Left ventricle myocardium superior (tissue), 1 donor: Measurements from ENCODE around the gene UBE2F. TPM values are rescaled to one million over a fixed set of nuclear protein-coding genes. Genes with fewer than 3 reads are reported as not detected.

Experiments
- ATAC-seq: fragments of 200-7000 bp; cut with Tn5 transposase; one replicate; pipeline ENCODE4 v1.9.1; 2020; ENCODE audit warnings: mild to moderate bottlenecking, moderate library complexity
- DNase-seq: peaks from one replicate; pipeline ENCODE4 v3.0.0-alpha.2; 2020
- intact Hi-C: fragments of 100-400 bp; cut with micrococcal nuclease; formaldehyde crosslinking; loops from one replicate; pipeline ENCODE4 v1.11.0; 2022
- total RNA-seq: library from RNA; stranded (reverse); fragmentation: NEBNext Ultra II Directional; extraction: Animal tissue kit (Norgen Biotek cat#: 25700); gene quantifications from one replicate; pipeline ENCODE4 v1.2.1, GENCODE V29; 2021
- donor health status: DM: no; HTN: yes; CAD: no; lungs with severe emphysema.

Gene UBE2F
- total RNA-seq, 1 donor from 2014 or later: 67.7 TPM

DNA sequence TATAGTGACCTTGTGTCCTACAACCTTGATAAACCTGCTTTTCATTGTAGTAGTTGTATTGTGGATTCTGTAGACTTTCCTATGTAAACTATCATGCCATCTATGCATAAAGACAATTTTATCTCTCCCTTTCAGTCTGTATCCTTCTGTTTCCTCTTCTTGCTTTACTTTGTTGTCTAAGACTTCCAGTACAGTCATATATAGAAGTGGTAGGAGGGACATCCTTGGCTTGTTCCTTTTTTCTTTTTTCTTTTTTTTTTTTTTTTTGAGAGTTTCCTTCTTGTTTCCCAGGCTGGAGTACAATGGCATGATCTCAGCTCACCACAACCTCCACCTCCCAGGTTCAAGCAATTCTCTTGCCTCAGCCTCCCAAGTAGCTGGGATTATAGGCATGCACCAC lies 39.7 kb downstream of the UBE2F start:
- intact Hi-C loops: no loop called here
- ATAC-seq (no peak), DNase-seq (no peak)

DNA sequence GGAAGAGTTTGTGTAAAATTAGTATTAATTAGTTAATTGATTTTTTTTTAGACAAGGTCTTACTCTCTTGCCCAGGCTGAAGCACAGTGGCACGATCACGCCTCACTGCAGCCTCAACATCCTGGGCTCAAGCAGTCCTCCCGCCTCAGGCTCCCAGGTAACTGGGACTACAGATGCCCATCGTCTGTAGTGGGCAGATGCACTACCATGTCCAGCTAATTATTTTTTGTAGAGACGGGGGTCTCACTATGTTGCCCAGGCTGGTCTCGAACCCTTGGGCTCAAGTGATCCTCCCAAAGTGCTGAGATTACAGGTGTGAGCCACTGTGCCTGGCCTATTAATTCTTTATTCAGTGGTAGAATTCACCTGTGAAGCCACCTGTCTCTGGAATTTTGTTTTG lies 41.1 kb downstream of the UBE2F start:
- DNase-seq: no peak
- no peak for ATAC-seq
- intact Hi-C loops: no loop called here

DNA sequence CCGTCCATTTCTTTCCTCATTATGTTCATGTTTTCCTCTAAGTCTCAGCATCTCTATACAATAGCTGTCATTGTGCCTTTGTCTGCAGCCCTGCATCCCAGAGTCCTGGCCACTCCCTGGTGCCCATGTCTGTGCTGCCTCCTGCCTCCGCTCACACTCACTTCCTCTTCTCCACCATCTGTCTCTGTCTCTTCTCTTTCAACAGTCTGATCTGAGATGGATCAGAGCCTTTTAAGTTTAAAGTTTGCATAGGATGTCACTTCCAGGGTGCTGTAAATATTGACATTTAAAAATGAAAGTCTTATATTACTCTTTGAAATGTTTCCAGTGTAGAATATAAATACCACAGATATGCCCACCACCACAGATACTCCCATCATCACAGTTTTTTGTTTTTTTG lies 42.7 kb downstream of the UBE2F start:
- no peak for ATAC-seq
- DNase-seq: no peak
- intact Hi-C loops: no loop called here

DNA sequence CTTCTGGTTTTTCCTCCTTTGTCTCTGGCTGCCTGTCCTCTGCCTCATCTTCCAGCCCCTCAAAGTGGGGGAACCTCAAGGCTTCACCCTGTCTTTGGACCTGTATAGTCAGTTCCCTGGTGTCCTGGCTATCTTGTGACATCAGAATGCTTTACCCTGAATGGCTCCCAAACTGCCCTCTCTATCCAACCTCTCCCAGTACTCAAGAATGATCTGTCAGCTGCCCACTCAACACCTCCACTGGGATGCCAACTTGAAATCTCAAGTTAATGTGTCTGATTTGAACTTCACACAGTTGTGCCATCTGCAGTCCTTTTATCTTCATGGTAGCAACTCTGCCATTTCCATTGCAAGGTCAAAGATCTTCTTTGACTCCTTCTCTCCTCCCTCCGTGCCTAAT lies 43.8 kb downstream of the UBE2F start:
- peak; percentile 62 for ATAC-seq
- DNase-seq: no peak
- intact Hi-C loops: no loop called here

DNA sequence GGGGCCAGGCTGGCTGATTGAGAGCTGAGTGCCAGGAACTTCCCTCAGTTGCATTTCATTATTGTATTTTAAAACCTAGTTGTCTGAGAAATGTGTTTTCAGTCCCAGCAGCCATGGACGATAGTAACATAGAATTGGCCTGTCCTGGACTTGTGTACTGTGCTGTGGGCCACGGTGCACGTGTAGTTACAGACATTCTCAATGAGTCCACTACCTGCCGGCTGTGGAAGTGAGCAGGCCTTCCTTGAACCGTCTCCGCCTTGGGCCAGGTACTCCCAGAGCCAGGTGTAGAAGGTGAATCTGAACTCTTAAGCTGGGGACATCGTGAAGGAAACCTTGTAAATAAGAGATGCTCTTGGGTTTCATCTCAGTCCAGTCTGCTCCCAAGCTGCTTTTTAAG lies 47.0 kb downstream of the UBE2F start:
- DNase-seq (no peak), ATAC-seq (no peak)
- intact Hi-C loops: no loop called here

DNA sequence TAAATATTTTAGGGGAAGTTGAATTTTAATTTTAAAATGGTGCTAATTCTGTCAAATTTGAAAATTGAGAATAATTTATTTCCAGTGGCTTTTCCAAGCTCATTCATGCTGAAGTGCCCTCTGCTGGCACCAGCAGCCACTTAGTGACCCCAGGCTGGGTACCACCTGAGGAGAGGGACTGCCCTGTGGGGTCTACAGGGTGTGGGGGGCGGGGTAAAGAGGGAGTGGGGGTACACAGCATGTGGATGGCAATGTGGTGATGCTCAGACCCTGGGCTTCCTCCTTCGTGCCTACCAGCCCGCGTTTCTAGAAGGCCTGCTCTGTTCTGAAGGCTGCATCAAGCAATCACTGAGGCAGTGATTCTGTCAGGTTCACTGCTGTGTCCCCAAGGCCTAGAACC lies 48.9 kb downstream of the UBE2F start:
- intact Hi-C loops: no loop called here
- ATAC-seq: no peak
- no peak for DNase-seq

DNA sequence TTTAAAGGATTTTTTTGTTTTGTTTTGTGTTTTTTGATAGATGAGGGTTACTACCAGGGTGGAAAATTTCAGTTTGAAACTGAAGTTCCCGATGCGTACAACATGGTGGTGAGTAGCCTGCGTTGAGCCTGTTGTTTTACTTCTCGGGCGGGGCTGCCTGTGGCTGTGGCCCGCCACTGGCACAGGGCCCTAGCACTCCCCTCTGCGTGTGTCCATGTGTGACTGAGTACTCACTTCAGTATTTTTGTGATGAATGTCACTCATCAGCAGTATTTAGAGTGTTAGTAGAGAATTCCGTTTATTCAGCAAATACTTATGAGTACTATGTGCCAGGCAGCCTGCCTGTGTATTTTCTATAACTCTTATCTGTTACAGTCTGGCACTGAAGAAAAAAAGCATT lies 49.7 kb downstream of the UBE2F start:
- ATAC-seq (no peak), DNase-seq (no peak)
- intact Hi-C loops: no loop called here

DNA sequence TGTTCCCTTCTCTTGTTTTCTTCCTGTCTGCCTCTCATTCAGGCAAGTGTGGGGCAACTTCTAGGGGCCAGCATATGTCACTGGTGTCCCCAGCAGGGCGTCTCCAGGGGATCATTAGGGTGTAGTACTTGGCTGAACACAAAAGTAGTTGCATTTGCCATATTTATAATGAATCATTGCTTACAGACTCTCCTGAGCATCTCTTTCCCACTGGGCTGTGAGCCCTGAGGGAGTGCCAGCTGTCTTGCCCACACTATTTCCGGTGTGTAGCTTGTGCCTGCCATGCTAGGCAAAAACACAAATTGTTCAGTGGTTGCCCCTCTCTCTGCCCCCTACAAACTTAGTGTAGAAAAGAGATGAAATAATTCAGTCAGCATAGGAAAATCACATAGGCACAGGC lies 53.1 kb downstream of the UBE2F start:
- DNase-seq (no peak), ATAC-seq (no peak)
- intact Hi-C loops: no loop called here

DNA sequence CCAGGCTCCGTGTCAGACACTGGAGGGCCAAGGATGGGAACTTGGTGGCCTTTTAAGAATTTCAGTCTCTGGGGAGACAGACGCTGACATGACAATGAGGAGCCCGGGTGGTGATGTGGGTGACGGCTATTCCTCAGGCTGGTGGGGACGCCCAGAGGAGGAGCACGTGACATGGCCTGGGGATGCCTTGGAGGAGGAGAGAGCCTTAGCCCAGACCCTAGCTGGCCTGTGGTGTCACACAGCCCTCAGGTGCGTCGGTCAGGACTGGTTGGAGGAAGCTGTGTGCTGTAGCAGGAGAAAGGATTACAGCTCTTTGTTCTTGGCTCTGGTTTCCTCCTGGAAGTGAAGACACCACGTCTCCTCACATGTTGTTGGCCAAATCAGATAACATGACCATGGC lies 54.0 kb downstream of the UBE2F start:
- ATAC-seq: no peak
- no peak for DNase-seq
- intact Hi-C loops: no loop called here

DNA sequence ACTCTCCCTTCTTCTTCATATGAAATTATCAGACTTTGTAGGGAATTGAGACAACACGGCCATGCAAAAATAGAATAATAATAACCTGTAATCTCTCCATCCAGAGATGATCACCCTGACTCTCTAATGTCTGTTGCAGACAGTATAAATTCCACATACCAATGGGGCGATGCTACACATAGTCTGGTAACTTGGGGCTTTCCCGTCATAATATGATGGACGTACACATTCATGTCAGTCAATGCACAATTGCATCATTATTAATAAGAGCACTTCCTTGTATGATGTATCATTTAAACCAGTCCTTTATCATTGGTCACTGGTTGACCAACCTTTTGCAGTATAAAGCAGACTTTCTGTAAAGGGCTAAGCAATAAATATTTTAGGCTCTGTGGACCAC lies 54.5 kb downstream of the UBE2F start:
- intact Hi-C loops: no loop called here
- DNase-seq (no peak), ATAC-seq (no peak)

DNA sequence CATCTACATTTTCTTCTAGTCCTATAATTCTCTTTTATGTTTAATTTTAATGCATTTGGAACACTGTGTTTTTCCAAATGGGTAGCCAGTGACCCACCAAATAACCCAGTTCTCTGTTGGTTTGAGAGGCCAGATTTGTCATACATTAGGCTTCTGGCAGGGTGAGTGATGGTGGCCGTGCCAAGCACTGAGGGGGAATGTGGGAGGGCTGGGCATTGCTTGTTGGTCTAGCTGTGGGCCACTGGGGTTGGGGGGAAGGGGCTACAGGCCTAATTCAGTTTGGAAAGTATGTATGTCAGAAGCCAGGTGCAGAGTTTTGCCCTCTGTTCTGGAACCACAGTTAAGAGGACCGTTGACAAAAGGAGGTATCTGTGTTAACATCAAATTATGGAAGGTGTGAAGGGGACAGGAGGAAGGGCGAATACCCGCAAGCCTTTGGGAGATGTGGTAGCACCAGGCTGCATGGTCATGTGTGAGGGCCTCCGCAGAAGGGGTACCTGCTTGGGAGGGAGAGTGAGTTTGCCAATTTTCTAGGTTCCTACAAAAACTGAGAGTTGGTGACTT lies 55.9 kb downstream of the UBE2F start:
- intact Hi-C loops: no loop called here
- DNase-seq: no peak
- no peak for ATAC-seq

DNA sequence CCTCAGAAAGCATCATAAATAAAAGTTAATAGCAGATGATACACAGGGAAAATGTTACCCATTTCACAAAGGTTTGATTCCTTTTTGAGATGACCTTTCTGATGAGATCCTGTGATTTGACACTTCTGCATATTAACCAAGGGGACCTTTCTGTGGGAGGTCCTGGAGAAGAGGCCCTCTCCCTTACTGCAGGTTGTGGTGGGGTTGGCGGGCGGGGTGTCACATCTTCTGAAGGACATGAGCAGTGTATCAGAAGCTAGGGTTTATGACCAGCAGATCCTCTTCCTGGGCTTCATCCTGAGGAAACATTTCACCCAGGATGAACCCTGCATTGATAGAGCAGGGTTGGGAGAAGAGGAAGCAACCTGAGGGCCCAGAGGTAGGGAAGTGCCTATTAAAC lies 56.8 kb downstream of the UBE2F start:
- DNase-seq: no peak
- no peak for ATAC-seq
- intact Hi-C loops: no loop called here

DNA sequence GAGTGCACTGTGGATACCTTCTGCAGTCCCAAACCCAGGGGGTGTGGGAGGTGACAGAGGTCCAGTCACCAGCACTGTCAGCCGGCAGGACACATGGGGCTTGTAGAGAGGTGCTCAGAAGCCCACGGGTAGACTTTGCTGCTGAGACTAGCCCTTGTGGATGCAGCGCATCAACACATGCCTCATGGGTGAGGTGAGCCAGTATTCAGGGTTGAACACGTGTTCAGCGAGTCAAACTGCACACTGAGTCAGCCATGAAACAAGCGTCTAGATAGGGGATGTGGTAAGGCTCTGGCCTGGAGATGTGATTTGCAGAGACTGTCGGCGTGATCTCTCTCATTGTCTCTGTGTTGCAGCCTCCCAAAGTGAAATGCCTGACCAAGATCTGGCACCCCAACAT lies 58.2 kb downstream of the UBE2F start:
- intact Hi-C loops: no loop called here
- DNase-seq: no peak
- ATAC-seq: no peak

DNA sequence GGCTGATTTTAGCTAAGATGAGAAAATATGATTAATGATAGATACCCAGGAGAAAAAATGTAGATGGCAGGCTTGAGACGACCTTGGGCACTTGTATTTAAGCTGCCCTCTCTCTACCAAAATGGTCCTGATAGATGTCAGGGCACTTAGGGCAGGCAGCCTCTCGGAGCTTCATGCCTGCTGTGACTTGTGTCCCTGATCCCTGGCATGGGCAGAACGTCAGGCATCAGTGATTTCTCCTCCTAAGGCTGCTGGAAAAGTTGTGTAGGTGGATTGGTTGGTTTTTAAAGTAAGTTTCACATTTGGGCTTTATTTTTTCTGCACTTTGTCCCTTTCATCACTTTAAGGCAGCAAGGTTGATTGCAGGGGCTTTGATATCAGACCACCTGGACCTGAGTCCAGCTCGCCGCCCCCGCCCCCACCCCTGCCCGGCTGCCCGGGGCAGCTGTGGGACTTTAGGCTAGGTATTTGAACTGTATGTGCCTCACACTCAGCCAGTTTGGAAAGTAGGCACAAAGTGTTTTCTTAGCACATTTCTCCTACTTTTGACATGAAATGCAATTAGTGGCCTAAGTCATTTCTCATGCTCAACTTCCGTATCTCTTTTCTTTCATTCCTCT lies 59.0 kb downstream of the UBE2F start:
- no peak for ATAC-seq
- intact Hi-C loops: no loop called here
- DNase-seq: no peak

DNA sequence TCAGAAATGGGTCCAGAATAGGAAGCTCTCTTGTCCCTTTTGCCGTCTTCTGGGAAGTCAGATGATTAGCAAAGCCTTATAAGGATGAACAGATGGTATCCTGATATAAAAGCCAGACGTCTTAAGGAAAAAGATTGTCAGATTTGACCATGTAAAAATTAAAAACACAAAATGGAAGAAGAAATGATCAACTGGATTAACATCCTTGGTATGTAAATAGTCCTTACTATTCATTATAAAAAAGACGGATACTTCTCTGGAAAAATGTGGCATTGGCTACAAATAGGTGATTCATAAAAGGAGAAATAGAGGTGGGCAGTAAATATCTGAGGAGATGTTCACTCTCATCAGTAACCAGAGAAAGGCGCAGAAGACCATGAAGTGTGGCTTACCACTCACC lies 60.2 kb downstream of the UBE2F start:
- DNase-seq (no peak), ATAC-seq (no peak)
- intact Hi-C loops: no loop called here

DNA sequence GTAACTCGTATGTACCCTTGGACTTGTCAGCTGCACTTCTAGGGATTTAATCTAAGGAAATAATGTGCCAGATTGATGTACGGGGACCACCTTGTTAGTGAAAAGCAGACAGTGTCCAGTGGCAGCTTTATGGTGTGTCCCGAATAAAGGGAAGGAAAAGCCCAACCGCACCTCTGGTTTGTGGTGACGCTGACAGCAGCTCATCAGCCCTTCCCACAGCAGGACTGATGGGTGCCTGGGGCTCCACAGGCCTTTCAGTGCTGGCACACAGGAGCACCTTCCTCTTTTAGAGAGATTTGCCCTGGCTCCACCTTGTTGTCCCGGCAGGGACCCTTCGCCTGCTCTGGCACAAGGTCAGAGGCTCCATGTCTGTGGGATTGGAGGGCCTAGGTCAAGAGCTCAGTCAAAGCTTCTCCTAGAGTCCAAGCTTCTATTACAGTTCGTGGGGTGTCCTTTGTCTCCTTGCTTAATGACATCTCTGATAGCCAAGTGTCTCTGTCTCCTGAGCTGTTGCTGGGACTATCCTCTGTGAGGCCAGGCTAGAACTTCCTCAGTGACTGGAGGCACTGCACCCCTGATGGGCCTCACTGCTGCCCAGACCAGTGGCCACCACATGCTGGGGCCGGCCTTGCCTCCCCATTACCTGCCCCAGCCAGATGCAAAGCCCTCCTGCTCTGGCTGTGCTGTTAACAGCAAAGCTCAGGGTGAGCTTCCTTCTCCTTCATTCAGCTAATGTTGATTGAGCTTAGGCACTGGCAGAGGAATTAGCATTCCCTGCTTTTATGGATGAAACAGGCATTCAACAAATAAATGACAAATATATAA lies 61.0 kb downstream of the UBE2F start:
- no peak for ATAC-seq
- intact Hi-C loops: no loop called here
- no peak for DNase-seq

DNA sequence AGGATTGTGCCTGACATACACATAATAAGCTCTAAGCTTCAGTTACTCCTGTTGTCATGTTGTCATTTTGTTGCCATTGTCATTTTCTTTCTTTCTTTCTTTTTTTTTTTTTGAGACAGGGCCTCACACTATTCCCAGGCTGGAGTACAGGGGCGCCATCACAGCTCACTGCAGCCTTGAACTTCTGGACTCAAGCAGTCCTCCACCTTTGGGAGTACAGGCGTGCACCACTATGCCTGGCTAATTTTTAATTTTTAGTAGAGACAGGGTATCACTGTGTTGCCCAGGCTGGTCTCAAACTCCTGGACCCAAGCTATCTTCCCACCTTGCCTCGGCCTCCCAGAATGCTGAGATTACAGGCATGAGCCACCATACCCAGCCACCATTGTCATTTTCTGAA lies 63.0 kb downstream of the UBE2F start:
- no peak for ATAC-seq
- no peak for DNase-seq
- intact Hi-C loops: no loop called here

DNA sequence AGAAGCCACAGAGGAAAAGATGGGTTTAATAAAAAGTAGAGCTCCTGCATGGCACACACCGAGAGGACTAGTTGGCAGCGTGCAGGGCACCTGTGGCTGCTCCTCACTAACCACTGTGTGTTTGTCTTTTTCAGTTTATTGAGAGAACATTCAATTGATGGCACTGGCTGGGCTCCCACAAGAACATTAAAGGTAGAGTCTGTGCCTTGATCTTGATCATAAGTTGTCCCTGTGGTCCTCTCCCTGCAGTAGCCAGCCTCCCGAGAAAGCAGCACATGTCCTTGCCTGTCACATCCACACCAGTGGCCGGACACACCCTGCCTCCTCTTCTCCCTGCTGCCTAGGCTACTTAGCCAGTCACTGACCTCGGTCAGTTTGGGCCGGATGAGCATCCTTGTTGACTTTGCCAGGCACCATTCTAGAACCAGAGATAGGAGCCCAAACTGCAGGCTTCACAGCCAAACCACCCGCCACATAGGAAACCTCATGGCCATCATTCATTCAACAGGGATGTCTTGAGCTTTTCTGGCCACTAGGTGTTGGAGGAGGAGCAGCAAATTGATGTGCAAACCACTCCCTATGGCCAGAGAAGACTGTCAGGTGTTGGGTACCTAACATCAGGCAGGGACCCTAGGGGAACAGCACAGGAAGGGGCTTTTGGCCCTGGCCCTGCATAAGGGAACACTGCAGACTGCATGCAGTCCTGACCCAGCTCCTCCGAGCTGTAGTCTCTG lies 63.8 kb downstream of the UBE2F start:
- ATAC-seq: no peak
- intact Hi-C loops: no loop called here
- no peak for DNase-seq

DNA sequence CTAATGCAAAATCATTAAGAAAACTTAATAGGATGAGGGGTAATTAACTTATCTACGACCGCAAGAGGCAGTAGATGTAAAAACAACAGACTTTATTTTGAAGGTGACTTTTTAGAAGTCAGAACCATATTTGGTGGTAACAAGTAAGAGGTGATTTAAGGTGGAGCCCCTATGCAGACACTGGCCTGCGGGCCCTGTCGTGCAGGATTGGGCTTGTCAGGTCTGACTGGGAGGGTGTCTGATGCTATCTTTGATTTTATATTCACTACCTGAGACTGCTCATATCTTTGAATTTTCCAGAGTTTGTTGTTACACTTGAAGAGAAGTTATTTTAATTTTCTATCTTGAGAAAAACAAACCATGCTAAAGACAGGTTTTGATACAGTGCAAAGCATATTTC lies 64.9 kb downstream of the UBE2F start:
- intact Hi-C loops: no loop called here
- ATAC-seq (no peak), DNase-seq (no peak)

DNA sequence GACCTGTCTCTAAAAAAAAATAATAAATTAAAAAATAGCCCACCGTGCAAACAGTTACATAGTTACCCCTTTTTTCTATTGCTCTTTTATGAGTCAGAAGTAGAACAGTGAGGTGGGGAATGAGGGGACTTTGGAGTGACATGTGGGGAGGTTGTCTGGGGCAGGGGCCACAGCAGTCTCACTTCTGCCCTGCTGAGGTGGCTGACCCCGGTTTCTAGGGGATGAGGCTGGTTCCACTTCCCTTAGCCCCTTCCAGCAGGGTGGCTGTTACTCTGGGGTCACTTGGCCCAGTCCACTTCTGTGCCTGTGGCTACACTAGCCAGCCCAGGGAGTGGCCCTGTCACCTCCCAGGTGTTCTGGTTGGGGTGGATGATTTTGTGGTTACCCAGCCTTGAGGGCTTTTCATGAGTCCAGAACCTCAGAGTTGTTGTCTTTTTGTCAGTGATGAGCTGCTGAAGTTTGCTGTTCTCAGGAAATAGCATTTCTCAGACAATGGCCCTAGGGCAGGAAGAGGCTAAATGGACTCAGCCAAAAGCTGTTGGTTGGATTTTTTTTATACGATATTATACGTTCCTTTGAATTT lies 66.0 kb downstream of the UBE2F start:
- DNase-seq (no peak), ATAC-seq (no peak)
- intact Hi-C loops: no loop called here
